HG03460 (cell line): ENCODE results near the gene PTPN6.
A peak's percentile ranks its signal among the peaks of the same experiment; 100 is the strongest.

ENCODE experiments used
- ATAC-seq: cut with Tn5 transposase; IDR thresholded peaks from one replicate; pipeline ENCODE4 v1.9.1; 2021; ENCODE audit not compliant: unreplicated experiment

The PTPN6 gene

DNA sequence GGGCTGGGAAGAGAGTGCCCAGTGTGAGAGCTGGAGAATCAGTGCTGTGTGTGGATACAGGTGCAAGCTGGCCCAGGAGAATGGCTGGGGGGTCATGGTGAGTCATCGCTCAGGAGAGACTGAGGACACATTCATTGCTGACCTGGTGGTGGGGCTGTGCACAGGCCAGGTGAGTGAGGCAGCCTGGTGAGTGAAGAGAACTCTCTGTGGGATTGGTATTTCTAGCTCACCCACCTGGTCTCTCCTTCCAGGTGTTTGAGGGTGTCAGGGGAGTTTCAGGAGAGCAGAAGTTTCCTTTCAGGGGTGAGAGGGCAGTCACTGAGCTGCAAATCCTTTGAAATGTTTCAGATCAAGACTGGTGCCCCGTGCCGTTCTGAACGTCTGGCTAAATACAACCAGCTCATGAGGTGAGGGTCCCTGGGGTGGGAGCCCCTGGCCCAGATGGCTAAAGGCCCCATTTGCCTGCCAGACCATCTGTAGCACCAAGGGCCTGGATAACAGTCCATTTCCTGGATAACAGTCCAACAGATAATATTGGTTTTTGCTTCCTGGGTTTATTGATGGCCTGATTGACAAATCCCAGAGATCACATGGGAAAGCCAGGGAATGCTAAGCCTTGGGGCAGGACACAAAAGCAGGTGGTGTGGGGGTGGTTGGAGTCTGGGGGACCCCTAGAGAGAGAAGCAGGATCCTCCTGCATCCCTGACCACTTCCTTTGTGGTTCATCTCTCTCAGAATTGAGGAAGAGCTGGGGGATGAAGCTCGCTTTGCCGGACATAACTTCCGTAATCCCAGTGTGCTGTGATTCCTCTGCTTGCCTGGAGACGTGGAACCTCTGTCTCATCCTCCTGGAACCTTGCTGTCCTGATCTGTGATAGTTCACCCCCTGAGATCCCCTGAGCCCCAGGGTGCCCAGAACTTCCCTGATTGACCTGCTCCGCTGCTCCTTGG lies 28.9 kb upstream of the PTPN6 start:
- ATAC-seq, result no peak

DNA sequence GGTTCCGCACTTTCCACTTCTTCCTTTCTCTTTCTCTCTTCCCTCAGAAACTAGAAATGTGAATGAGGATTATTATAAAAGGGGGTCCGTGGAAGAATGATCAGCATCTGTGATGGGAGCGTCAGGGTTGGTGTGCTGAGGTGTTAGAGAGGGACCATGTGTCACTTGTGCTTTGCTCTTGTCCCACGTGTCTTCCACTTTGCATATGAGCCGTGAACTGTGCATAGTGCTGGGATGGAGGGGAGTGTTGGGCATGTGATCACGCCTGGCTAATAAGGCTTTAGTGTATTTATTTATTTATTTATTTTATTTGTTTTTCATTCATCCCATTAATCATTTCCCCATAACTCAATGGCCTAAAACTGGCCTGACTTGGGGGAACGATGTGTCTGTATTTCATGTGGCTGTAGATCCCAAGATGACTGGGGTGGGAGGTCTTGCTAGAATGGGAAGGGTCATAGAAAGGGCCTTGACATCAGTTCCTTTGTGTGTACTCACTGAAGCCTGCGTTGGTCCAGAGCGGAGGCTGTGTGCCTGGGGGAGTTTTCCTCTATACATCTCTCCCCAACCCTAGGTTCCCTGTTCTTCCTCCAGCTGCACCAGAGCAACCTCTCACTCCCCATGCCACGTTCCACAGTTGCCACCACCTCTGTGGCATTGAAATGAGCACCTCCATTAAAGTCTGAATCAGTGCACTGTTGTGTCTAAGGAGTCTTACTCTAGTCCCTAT lies 28.0 kb upstream of the PTPN6 start:
- ATAC-seq, result no peak

DNA sequence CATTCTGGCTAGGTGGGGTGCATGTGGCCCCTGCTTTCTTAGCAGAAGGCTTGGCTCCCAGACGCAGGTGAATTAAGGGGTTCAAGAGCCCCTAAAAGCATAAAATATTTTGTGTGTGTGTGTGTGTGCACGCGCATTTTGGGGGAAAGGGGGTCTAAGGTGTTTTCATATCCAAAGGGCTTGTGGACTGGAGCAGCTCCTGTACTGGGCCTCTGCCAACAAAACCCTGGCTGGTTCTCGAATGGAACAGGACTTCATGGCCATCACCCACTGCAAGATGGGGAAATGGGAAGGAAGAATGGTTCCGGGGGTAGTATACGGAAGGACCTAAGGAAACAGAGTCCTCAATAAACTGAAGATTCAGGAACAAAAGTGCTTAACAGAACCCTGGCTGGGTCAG lies 27.3 kb upstream of the PTPN6 start:
- ATAC-seq, result no peak

DNA sequence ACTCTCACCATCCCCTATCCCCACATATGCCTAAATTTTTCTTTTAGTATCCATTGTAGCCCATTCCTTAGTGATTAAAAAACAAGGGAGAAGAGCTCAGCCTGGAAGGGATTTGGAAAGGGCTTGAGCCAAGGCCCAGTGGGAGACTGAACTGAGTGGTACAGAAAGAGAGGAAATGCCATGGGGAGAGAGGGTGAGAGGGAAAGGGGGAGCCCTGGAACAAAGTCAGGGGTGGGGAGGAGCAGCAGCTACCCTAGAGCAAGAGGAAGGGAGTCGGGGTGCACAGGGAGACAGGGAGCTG lies 26.0 kb upstream of the PTPN6 start:
- no peak for ATAC-seq

DNA sequence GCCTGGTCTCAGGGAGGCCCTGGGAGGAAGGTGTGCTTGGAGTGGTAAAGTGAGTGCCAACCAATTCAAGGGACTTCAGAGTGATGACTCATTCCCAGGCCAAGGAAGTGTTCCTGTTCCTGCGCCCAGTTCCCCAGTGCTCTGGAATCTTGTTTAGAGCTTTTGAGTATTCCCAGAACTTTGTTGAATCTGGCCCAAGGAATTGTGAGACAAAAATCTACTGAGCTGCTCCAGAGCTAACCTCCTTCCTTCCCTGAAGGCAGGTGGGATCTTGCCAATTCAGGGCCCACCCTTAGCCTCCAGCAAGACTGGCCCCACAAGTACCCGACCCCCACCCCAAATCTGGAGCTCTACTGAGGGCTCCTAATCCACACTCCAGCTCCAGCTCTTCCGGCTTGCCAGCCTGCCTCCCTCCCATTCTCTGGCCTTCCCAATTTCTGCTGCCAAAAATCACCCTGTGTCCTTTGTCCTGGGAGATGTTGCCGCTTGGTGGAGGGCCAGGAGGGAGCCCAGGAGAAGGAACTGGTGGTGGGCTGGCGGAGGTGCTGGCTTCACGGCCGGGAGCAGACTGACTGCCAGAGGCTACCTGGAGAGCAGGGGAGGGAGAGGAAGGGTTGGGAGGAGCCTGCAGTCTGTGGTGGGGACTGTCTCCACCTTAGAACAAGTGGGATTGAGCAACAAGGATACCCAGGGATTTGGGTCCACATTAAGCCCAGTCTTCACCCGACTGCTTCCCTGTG lies 25.4 kb upstream of the PTPN6 start:
- ATAC-seq, result no peak

DNA sequence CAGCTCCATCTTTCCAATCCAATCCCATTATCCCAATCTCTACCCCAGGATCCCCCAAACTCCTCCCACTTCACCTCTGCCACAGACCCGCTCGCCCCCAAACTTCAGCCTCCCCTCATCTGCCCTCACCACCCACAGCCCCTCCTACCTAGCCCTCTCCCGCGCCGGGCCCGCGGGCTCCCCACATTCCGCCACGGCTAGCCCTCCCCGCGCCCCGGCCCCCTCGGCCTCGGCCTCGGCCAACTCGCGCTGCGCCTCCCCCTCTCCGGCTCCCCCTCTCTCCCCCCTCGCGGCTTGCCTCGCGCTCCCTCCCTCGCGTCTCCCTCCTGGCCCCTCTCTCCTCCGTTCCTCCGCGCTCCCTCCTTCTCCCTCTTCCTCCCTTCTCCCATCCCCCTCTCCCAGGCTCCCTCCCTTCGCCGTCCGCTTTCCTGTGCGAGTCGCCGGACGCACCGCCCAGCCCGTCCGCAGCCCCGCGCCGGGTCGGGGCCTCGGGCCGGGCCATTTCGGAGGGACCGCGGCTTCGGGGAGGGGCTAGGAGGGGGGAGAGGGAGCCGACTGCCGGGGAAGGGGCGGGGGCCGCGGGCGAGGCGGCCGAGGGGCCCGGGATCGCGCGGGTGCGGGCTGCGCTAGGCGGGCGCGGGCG lies 23.7 kb upstream of the PTPN6 start, which contains the start of gene ATN1:
TSS of gene ATN1 (plus strand) at position 581 of the 643 bp plus-strand sequence. CDS start 6,043 bp downstream, outside the sequence.
- ATAC-seq, result no peak

DNA sequence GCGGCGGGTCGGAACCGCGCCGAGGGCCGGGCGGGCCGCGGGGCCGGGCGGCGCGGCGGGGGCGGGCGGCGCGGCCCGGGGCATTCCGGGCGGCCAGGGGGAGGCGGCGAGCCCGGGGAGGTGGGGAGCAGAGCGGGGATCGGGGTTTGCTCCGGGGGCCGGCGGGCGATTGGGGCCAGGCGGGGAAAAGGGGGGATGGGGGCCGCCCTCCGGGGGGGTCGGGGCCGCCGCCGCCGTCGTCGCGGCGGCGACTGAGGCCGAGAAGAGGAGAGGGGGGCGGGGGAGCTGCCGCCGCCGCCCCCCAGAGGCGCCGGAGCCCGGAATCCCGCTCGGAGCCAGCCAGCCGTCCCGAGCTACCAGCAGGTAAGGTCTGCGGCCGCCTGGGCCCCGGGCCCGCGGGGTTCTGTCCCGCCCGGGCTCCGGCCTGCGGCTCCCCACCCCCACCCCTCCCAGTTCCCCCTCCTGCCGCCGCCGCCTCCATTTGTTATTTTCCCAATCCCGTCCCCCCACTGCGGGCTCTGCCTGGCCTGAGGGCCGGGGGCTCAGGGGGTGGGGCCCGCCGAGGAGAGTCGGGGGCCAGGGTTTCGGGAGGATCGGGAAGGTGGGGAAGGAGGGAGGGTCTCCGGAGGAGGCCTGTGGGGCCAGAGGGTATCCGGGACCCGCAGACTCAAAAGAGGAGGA lies 23.0 kb upstream of the PTPN6 start:
- no peak for ATAC-seq

DNA sequence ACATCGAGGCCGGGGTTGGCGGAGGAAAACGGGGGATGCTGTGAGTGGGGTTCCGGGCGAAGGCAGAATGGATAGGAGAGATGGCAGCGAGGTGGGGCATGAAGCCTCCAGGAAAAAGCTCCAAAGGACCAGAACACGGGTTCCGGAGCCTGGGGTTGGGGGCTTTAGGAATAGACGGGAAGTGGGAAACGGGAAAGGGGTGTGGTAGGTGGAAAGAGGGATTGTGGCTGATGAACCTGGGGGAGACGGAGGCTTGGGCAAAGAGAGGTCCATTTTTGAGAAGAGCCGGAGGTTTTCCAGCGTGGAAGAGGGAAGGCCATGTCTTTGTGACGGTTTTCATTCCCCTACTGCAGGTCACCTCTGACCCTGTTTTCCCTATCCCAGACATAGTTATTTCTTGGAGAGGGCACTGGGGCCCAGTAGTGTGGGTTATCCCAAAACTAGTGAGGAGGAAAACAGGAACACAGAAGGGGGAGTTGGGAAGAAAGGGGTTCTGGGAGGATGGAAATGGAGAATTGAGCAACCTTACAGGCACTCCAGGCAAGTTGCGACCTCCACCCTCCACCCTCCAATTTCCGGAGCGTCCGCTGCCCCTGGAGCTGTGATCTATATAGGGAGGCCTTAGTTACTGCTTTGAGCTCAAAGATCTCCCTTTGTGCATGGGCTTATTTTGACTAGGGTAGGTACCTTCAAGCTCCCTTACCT lies 22.3 kb upstream of the PTPN6 start:
- no peak for ATAC-seq

DNA sequence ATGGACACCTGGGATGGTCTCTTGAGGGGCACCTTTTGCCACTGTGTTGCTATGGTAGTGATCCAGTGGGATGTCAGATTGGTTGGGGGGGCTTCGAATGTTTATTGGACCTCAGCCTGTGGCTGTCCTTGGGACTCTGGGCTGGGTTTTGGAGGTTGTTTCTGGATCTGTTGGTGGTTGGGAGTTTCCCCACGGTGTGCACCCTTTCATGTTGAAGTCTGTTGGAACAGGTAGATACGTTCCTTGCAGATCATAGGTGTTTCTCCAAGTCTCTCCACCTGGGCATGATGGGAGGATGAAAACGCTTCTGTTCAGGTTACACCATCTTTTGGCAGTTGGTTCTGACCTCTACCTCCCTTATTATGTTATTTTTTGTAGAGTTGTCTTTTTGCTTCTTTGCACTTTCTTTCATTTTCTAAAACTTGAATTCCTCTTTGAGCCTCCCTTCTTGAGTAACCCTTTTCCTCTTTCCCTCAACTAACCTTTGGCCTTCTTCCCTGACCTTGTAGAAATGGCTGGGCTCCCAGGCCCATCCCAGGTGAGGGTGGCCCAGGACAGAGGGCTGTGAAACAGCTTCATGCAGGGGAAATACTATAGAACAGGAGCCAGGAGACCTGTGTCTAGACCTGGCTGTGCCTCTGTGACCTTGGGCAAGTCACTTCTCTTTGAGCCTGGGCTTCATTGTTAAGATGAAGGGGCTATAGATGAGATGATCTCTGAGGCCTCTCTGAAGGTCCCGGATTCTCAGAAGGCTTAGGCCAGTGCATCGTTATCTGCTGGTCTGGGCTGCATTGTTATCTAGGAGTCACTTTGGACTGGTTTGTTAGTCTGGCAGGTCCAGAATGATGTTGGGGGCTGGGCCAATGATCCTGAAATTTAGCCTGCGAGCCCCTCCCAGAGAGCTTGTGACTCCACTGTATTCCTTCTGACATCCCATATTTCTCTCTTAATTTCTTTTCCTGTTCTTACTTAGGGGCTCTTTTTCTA lies 21.4 kb upstream of the PTPN6 start:
- ATAC-seq, result no peak

DNA sequence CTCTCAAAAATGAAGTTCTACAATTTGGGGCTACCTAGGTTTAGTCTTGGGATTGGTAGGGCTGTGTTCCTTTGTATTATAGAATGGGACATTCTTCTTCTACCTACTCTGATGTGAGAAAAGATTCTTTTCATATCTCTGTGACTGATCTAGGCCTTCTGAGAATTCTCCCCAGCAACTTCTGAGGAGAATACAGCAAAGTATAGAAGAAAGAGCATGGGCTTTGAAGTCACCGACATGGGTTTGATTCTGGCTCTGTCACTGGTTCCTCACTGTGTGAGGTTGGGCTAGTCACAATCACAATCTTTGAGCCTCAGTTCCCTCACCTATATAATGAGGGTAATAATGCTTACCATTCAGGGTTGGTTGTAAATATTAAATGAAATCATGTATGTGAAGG lies 18.4 kb upstream of the PTPN6 start:
- ATAC-seq, result no peak

DNA sequence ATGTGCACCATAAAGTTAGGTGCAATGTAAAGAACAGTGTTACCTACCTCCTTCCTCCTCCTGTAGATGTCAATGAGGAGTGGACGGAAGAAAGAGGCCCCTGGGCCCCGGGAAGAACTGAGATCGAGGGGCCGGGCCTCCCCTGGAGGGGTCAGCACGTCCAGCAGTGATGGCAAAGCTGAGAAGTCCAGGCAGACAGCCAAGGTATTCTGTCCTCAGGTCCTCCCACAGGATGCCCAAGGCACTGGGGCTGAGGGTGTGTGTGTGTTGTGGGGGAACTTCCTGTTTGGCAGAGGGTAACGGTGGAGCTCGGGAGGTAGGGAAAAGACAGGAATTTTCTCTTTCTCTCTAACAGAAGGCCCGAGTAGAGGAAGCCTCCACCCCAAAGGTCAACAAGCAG lies 17.0 kb upstream of the PTPN6 start:
- ATAC-seq, result no peak

DNA sequence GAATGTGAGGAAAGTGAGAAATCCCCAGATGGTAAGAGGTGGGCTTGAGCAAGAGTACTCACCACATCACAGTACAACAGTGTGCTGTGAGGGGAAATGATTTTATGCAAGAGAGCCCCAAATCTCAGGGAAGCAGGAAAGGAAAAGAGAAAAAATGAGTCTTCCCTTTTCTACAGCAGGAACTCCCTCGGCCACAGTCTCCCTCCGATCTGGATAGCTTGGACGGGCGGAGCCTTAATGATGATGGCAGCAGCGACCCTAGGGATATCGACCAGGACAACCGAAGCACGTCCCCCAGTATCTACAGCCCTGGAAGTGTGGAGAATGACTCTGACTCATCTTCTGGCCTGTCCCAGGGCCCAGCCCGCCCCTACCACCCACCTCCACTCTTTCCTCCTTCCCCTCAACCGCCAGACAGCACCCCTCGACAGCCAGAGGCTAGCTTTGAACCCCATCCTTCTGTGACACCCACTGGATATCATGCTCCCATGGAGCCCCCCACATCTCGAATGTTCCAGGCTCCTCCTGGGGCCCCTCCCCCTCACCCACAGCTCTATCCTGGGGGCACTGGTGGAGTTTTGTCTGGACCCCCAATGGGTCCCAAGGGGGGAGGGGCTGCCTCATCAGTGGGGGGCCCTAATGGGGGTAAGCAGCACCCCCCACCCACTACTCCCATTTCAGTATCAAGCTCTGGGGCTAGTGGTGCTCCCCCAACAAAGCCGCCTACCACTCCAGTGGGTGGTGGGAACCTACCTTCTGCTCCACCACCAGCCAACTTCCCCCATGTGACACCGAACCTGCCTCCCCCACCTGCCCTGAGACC lies 15.6 kb upstream of the PTPN6 start:
- no peak for ATAC-seq

DNA sequence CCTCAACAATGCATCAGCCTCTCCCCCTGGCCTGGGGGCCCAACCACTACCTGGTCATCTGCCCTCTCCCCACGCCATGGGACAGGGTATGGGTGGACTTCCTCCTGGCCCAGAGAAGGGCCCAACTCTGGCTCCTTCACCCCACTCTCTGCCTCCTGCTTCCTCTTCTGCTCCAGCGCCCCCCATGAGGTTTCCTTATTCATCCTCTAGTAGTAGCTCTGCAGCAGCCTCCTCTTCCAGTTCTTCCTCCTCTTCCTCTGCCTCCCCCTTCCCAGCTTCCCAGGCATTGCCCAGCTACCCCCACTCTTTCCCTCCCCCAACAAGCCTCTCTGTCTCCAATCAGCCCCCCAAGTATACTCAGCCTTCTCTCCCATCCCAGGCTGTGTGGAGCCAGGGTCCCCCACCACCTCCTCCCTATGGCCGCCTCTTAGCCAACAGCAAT lies 14.9 kb upstream of the PTPN6 start:
- ATAC-seq, result no peak

DNA sequence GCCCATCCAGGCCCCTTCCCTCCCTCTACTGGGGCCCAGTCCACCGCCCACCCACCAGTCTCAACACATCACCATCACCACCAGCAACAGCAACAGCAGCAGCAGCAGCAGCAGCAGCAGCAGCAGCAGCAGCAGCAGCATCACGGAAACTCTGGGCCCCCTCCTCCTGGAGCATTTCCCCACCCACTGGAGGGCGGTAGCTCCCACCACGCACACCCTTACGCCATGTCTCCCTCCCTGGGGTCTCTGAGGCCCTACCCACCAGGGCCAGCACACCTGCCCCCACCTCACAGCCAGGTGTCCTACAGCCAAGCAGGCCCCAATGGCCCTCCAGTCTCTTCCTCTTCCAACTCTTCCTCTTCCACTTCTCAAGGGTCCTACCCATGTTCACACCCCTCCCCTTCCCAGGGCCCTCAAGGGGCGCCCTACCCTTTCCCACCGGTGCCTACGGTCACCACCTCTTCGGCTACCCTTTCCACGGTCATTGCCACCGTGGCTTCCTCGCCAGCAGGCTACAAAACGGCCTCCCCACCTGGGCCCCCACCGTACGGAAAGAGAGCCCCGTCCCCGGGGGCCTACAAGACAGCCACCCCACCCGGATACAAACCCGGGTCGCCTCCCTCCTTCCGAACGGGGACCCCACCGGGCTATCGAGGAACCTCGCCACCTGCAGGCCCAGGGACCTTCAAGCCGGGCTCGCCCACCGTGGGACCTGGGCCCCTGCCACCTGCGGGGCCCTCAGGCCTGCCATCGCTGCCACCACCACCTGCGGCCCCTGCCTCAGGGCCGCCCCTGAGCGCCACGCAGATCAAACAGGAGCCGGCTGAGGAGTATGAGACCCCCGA lies 14.3 kb upstream of the PTPN6 start:
- ATAC-seq, result peak; percentile 11

DNA sequence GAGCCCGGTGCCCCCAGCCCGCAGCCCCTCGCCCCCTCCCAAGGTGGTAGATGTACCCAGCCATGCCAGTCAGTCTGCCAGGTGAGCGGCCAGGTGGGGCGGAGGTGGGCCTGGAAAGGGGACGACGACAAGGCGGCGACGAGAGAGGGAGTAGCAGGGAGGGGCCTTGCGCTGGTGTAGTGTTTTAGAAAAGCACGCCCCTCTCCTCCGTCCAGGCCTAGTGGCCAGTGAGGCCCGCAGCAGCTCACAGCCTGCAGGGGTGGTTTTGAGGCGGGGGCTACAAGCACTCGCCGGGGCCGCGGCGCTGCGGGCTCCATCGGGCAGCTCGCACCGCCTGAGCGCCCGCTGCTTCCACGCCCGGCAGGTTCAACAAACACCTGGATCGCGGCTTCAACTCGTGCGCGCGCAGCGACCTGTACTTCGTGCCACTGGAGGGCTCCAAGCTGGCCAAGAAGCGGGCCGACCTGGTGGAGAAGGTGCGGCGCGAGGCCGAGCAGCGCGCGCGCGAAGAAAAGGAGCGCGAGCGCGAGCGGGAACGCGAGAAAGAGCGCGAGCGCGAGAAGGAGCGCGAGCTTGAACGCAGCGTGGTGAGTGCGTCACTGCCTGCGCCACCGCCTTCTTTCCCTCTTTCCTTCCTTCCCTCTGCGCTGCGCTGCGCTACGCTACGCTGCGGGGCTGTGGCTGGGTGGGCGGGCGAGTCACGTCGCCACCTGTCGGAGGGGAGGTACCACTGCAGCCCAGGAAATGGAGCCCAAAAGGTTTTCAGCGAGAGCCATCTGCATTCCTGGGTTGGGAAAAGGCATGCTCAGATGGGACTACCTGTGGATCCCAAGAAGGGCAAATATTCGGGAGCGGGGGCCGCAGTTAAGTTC lies 13.4 kb upstream of the PTPN6 start:
- ATAC-seq, result peak; percentile 86
